Inflammatory macrophage treated with lipopolysaccharide for 1 hour (primary cell): Measurements from ENCODE around the gene CS.
"Not testable (repeated sequence)": the region's sequence is repeated elsewhere in the genome, so short reads cannot be mapped to it uniquely, and the experiment has no call there.

ENCODE experiments used
- DNase-seq, 2 donors: peaks; one replicate each; pipeline ENCODE4 v3.0.0-alpha.2; 2020 to 2022

The CS gene

DNA sequence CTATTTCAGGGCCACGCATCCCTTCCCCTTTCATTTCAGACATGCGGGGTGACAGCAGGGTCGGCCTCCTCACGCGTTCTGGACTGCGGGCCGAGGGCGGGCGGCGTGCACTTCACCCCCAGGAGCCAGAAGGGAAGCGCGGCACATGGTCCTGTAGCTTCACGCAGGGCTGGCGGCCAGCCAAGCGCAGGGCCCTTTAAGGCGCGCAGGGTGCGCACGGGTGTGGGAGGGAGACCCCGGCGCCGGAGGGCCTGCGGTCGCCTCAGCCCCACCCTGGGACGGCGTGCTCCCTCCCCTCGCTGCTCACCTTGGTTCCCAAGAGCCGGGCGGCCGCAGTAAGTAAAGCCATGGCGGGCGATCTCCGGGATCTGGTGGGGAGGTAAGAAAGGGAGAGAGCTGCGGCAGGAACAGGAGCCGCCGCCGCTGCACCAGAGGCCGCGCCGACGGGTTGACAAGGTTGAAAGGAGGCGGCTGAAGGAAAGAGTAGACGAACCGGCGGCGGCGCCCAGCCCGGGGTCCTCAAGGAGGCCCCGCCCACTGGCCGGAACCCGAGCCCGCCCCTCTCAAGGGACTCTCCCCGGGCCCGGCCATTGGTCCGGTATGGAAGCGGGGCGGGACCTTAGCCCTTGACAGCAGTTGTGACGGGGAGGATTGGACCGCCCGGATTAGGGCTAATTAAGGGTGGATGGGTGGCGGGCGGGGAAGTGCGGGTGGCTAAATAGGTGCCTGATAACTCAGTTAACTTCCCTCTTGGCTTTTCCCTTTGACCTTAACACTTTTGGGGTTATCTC is at the start of gene CS:
CS (minus strand) TSS at position 478 of the 791 bp plus-strand sequence; CDS start at position 349, 129 bp downstream.
- peak; percentile 99 for DNase-seq

DNA sequence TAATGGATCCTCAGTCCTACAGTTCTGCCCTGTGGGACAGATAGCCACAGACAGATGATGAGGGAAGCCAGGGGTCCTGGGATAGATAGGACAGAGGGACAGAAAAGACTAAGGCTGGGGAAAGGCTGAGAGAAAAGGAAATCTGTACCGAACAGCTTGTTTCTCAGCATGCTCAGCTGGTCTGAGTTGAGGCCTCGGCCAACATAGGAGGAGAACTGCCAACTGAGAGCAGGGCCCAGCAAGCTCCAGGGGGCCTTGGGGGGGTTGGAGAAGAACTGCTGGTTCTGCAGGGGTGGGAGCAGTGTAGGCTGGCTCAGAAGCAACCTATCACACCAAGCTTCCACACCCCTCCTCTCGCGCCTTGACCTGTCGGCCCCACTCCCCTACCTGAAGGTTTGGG is 48.6 kb upstream of the CS start:
- no peak for DNase-seq

DNA sequence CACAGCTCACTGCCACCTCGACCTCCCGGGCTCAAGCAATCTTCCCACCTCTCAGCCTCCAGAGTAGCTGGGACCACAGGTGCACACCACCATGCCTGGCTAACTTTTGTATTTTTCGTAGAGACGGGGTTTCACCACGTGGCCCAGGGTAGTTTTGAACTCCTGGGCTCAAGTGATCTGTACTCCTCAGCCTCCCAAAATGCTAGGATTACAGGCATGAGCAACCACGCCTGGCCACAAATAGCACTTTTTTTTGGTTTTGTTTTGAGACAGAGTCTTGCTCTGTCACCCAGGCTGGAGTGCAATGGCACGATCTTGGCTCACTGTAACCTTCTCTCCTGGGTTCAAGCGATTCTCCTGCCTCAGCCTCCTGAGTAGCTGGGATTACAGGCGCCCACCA is 47.1 kb upstream of the CS start:
- not testable (repeated sequence) for DNase-seq

DNA sequence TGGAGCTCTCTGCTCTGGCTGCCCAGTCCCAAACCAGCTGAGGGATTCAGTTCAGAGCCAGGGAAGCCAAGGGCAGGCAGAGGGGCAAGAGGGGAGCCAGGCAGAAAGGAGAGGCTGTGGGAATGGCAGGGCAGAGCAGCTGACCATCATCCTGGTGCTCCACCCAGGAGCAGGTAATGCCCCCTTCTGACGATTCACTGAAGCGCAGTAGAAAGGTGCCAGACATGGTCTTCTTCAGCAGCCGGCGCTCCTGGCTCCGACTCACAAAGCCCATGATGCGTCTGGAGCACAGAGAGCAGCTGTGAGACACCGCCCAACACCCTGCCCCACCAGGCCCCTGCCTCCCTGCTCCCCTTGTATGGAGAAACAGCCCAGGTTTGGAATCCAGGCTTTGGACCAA is 46.5 kb upstream of the CS start:
- DNase-seq: no peak

DNA sequence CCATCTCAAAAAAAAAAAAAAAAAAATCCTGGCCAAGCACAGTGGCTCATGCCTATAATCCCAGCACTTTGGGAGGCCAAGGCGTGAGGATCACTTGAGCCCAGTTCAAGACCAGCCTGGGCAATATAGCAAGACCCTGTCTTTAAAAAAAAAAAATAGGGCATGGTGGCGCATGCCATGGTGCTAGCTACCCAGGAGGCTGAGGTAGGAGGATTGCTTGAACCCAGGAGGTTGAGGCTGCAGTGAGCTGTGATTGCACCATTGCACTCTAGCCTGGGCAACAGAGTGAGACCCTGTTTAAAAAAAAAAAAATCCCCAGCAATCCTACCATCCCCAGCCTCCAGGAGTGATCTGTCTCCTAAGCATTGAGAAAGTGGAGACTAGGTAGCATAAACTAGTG is 42.2 kb upstream of the CS start:
- DNase-seq: not testable (repeated sequence)

DNA sequence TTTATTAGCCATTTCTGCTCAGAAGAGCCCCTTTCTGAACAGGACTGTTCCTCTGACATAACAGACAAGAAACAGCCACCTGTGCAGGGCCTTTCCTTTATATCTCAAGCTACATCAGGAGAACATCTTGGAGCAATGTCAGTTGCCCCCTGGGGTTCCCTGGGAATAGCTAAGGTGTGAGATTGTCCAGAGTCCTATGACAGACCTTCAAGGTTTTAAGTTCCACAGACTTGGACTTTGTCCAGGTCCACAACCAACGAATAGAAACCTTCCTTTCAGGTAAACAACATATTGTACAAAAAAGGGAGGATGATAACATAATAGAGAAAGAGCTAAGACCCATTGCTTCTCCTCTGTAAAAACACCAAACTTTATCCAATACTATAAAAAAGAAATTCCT is 41.5 kb upstream of the CS start:
- no peak for DNase-seq

DNA sequence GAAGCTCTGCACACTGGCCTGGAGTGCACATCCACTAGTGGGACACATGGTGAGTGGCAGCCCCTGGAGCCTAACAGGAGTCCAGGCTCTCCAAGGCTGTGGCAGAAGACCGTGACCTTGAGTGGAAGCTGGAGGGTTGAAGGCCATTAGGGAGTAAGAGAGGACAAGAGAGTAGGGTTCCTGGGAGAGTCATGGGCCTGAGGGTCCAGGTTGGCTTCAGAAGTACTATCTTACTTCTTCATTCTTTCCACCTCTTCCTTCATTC is 39.0 kb upstream of the CS start:
- DNase-seq: no peak

DNA sequence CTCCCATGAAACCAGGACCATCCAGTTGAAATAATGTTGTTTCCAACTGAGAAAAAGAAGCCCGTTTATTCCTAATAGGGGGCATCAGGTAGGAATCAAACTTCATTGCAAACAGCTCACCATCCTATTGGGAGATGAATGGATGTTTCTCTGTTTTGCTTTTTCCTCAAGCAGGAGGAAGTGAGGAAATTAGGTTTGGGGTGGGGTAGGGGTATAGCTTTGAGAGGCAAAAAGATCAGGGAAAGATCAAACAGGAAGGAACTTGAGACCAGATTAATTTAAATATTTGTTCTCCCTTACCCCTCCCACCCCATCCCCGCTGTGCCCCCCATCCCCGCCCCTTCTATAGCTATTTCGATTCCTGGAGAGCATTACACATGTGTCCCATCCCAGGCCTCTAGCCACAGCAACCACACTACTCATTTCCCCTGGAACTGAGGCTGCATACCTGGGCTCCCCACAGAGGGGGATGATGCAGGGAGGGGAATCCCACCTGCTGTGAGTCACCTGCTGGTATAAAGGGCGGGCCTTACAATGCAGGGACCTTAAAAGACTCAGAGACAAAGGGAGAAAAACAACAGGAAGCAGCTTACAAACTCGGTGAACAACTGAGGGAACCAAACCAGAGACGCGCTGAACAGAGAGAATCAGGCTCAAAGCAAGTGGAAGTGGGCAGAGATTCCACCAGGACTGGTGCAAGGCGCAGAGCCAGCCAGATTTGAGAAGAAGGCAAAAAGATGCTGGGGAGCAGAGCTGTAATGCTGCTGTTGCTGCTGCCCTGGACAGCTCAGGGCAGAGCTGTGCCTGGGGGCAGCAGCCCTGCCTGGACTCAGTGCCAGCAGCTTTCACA is 38.4 kb upstream of the CS start, which contains the start of gene IL23A:
IL23A (plus strand) TSS at position 577 of the 850 bp plus-strand sequence; CDS start at position 738, 161 bp downstream.
- peak; percentile 55 to 83 for DNase-seq

DNA sequence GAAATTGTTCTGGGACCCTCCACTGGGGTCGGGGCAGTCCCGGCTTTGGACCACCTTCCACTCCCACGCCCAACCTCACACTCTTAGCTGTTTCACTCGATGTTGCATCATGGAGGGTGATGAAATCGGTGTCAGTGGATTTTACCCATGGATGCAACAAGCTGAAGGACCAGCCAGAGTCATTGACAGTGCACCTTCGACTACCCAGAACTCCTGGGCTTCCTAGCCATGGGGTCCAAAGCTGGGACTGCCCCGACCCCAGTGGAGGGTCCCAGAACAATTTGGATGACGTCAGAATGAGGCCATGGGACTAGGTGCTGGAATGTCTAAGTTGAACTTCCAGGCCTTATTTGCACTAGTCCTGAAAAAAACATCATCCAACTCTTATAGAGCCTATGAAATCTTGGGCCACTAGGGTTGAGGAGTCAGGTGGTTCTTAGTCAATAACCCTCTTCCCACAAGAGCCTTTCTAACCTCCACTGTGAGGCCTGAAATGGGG is 37.7 kb upstream of the CS start:
- peak; percentile 98 to 99 for DNase-seq

DNA sequence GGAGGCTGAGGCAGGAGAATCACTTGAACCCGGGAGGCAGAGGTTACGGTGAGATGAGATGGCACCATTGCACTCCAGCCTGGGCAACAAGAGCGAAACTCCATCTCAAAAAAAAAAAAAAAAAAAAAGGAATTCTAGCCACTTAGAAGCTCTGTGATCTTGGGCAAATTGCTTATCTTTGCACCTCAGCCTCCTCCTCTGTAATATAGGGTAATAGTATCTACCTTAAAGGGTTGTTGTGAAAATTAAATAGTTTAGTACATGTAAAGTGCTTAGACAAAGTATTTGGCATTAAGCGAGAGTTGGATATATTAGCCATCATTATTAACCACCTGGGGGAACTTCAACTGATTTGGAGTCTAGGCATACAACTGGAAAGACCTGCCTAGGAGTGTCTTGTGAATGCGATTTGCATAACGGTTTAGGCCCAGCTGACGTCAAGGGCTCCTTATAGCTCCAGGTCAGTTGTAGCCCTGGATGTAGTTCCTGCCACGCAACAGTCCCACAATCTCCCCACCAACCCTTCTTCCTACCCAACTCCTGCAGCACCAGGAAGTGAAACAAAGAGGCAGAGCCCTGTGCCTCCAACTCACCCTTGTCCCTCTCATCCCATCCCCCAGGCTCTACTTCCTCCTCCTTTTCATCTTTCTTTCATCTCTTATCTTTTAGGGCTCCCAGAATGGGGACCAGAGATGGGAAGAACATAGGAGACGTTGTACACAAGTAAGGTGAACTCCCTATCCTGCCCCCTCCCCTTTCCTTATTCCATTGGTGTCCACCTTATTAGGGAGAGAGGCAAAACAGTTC is 36.4 kb upstream of the CS start:
- peak; percentile 92 to 99 for DNase-seq

DNA sequence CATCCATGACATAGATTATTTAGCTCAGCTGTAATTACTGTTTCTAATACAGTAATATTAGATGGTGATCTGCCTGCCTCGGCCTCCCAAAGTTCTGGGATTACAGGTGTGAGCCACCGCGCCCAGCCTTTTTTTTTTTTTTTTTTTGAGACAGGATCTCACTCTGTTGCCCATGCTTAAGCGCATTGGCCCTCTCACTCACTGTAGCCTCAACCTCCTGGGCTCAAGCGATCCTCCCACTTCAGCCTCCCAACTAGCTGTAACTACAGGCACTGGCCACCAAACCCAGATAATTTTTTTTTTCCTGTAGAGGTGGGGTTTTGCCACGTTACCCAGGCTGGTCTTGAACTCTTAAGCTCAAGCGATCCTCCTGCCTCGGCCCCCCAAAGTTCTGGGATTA is 35.4 kb upstream of the CS start:
- not testable (repeated sequence) for DNase-seq

DNA sequence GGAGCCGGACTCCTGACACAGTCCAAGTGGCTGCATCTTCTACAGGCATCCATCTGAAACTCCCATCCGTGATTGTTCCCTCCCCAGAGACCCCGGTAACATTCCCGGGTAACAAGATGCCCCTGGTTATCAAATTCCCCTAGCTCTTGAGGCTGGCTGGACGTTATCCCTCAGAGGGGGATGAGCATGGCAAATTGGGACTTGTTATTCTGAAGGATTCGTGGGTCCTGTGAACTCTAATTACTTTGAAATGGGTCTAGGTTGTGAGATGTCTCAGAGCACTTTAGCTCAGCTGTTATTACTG is 34.3 kb upstream of the CS start:
- DNase-seq: no peak

DNA sequence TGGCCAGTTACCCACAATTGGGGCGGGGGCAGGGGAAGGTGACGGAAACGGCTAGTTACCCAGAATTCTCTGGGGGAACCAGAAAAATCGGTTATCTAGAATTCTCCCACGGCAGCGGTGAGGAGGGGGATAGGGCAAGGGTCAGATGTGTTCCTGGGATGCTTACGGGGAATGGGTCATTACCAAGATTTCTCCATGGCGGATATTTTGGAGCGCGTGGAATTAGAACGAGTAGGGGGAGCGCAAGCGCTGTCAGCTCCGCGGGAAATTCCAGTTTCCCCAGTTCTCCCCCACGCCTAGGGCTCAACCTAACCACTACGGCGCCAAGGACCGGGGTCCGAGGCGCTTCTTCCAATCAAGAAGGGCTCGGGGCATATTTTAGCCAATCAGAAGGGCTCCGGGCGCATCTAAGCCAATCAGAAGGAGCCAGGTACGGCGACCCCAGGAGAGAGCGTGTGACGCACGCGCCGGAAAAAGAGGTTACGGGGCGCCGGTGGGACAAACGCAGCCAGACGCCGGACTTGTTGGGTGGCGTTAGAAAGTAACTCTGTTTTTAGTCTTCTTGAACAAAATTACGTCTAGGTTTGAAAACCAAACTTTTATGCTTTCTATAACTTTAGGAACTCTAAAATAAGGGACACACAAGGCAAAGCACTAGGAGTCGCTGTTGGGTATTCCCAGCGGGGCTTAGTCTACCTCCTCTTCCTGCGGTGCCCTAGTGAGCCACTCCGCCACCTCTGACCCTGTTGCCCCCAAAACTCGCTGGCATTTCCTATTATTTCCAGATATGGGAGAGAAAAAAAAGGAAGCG is 33.8 kb upstream of the CS start, which contains the start of gene PAN2:
PAN2 (minus strand) TSS at position 322 of the 811 bp plus-strand sequence. CDS start 906 bp downstream, outside the sequence.
- DNase-seq: peak; percentile 98 to 99

DNA sequence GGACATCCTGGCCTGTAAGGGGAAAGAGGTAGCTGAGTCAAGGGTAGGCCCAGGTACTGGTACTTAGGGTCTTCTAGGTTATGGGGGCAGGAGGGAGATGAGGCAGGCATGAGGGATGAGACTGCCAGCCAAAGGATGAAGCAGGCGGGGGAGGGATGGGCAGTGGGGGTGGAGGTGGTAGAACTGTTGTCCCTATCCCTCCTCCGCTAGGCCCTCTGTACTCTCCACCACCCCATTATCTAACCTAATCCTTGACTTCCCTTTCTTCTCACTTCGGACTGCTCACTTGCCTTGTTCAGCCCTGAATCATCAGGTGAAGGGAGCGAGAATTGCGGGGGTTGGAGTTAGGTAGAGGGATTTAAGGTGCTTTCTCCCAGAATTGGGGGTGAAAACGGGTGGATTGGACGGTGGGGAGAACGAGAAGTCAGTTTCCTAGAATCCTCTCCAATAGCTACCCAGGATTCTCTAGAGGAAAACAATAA is 33.1 kb upstream of the CS start:
- DNase-seq: no peak

DNA sequence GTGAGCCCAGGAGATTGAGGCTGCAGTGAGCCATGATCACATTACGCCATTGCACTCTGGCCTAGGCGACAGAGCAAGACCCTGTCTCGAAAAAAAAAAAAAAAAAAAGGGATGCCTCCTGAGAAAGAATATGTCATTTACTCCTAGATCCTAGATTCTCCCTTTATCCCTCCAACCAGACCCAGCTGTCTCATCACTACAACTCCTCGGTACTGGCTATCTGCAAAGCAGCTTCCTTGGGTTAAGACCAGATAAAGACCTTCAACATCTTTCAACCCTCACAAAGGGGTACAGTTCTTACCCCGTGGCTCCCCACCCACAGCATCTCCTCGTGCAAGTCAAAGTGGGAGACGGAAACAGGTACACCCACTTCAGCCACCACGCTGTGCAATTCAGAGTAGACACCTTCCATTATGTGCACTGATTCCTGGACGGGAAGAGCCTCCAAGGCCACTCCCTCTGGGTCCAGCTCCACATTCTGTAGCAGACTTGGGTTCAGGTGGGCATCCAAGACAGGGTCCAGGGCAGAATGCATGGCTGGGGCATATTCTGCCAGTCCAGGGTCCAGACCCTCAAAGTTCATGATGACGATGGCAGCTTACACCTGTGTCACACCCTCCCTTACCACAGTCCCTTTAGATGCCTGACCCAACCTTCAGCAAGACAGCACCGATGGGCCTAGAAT is 32.5 kb upstream of the CS start:
- no peak for DNase-seq

DNA sequence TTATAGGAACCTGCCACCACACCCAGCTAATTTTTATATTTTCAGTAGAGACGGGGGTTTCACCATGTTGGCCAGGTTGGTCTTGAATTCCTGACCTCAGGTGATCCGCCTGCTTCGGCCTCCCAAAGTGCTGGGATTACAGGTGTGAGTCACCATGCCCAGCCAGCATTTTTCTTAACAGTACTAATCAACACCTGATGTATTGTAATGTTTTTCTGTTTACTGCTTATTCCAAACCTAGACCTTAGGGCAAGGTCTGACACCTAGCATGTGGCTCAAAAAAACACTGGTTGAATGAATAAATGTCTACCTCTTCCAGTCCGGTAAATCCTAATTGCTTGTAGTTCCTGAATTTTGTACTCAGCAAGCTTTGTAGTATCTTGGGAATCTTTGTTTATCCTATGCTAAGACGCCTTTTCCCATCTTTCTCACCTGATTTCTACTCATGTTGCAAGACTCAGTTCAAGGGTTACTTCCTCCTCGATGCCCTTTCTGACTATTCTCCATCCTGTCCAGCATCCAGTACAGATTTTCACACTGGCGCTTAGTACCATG is 30.9 kb upstream of the CS start:
- no peak for DNase-seq

DNA sequence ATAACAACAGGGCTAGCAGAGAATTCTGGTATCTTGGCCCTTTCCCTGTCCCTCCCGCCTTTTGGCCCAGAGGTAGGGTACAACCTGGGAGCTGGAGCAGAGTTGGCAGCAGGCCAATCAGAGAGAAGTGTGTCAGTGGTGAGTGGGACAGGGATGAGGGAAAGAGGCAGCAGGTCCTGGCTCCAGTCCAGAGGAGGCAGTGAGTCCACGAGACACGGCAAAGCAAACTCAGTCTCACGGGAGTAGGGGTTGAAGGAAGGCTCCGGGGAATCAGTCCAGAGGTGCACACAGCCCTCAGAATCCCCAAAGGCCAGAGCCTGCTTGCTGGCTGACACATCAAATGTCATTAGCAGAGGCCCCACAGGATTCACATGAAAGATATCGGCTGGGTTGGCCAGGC is 26.4 kb upstream of the CS start:
- no peak for DNase-seq

DNA sequence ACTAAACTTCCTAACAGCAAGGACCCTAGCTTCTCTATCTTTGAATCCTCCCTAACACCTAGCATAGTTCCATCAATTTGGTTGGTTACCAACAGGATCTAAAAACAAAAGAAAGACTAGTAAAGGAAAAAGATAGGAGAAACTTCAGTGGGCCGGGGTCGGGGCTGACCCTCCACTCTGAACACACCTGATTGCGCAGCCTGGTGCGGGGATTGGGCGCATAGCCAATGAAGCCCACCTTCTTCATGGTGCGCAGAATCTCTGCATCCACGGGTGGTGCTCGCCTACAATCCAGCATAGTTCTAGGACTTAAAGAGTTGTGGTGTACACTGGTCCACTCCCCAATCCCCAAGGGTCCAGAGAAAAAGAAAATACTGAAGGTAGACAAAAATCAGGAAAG is 26.0 kb upstream of the CS start:
- no peak for DNase-seq

DNA sequence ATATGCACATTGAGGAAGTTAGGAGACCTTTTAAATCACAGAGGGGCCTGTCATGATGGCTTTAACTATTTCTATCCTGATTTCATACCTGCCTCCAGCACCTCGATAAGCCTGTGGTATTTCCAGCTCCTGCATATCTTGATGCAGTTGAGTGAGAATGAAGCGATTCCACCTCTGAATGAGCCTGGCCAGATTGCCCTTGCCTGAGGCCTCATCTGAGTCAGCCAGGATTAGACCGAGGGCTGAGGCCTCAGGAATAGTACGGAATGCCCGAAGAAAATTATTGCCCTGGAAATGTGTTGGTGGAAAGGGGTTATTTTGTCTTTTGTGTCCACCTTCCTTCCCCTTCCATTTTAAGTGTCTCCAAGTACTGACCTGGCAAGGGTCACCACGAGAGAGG is 24.1 kb upstream of the CS start:
- DNase-seq: no peak

DNA sequence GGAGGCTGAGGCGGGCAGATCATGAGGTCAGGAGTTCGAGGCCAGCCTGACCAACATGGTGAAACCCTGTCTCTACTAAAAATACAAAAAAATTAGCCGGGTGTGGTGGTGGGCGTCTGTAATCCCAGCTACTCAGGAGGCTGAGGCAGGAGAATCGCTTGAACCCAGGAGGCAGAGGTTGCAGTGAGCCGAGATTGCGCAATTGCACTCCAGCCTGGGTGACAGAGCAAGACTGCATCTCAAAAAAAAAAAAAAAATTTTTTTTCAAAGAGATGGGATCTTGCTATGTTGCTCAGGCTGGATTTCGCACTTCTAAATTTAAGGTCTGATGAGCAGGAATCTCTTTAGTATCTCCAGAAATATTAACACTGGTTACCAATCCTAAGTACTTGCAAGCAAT is 21.5 kb upstream of the CS start:
- DNase-seq: not testable (repeated sequence)

DNA sequence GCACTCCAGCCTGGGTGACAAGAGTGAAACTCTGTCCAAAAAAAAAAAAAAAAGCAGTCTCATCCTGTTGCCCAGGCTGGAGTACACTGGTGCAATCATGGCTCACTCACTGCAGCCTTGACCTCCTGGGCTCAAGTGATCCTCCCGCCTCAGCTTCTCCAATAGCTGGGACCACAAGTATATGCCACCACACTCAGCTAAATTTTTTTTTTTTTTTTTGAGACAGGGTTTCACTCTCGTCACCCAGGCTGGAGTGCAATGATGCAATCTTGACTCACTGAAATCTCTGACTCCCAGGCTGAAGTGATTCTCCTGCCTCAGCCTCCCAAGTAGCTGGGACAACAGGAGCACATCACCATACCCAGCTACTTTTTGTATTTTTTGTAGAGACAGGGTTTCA is 20.9 kb upstream of the CS start:
- DNase-seq: peak; percentile 63 to 68
